HAP-1 (cell line): ENCODE data around the gene MXD3.

Source experiments
- DNase-seq, 2 experiments: peaks; one replicate each; pipeline ENCODE4 v3.0.0-alpha.2; 2016 to 2020; ENCODE audit warnings: low spot score in 2 of 2
- H3K27me3 ChIP-seq: fragments of 250-450 bp; sonication (Bioruptor Pico); 2 replicates; pipeline ENCODE4 v1.5.1; 2020; ENCODE audit warnings: low read depth, mild to moderate bottlenecking, moderate library complexity
- H3K36me3 ChIP-seq: fragments of 250-450 bp; sonication (Bioruptor Pico); replicated peaks from 2 replicates; pipeline ENCODE4 v1.5.1; 2020; ENCODE audit warnings: mild to moderate bottlenecking
- H3K4me1 ChIP-seq: fragments of 250-450 bp; sonication (Bioruptor Pico); 2 replicates; pipeline ENCODE4 v1.5.1; 2020; ENCODE audit warnings: mild to moderate bottlenecking
- H3K4me3 ChIP-seq: fragments of 250-450 bp; sonication (Bioruptor Pico); 2 replicates; pipeline ENCODE4 v1.5.1; 2020; ENCODE audit warnings: mild to moderate bottlenecking, moderate library complexity
- H3K9me3 ChIP-seq: fragments of 250-450 bp; sonication (Bioruptor Pico); 2 replicates; pipeline ENCODE4 v1.5.1; 2020; ENCODE audit warnings: mild to moderate bottlenecking, moderate library complexity
- in situ Hi-C: fragments of 300-500 bp; cut with MboI; formaldehyde crosslinking; loops from 3 replicates; pipeline ENCODE4 v1.14.3; 2020; ENCODE audit warnings: low sequenced_read_pairs, inconsistent platforms, mixed read lengths

The MXD3 gene

GRCh38 chr5:177300236-177300880 lies 11.3 kb downstream of the MXD3 start:
- DNase-seq, result no peak
- H3K4me1 ChIP-seq, result peaks cover 9% of the 10 kb centered on the region
- no peaks in the 10 kb centered on the region for H3K27me3 ChIP-seq
- in situ Hi-C loops, result no loop called here
- no peak overlapping the region for H3K4me3 ChIP-seq
- H3K9me3 ChIP-seq, result no peaks in the 10 kb centered on the region
- peaks cover 58% of the 10 kb centered on the region for H3K36me3 ChIP-seq

- H3K4me1 ChIP-seq, result peaks cover 6% of the 10 kb centered on the region
These were observed 12.0 kb downstream of the MXD3 start for GRCh38 chr5:177299697-177300096.

GRCh38 chr5:177297922-177298321 lies 13.8 kb downstream of the MXD3 start:
- in situ Hi-C loops, result no loop called here
- no peak for DNase-seq
- no peaks in the 10 kb centered on the region for H3K27me3 ChIP-seq
- no peaks in the 10 kb centered on the region for H3K9me3 ChIP-seq
- H3K4me1 ChIP-seq, result peaks cover 4% of the 10 kb centered on the region; the same call in 1 of the 2 replicates
- H3K36me3 ChIP-seq, result peaks cover 65% of the 10 kb centered on the region
- no peak overlapping the region for H3K4me3 ChIP-seq

More at GRCh38 chr5:177299697-177300096, 12.0 kb downstream of the MXD3 start:
- H3K27me3 ChIP-seq, result no peaks in the 10 kb centered on the region
- in situ Hi-C loops, result no loop called here
- H3K36me3 ChIP-seq, result peaks cover 58% of the 10 kb centered on the region
- no peaks in the 10 kb centered on the region for H3K9me3 ChIP-seq
- H3K4me3 ChIP-seq, result no peak overlapping the region
- DNase-seq, result no peak

- no peak for DNase-seq
- Histone ChIP-seq H3K27me3 (no peaks in the 10 kb centered on the region), H3K9me3 (no peaks in the 10 kb centered on the region), H3K36me3 (peaks cover 71% of the 10 kb centered on the region), H3K4me1 (no peaks in the 10 kb centered on the region), H3K4me3 (no peak overlapping the region)
- in situ Hi-C loops, result no loop called here
These were observed 15.1 kb downstream of the MXD3 start for GRCh38 chr5:177296581-177296980.

- in situ Hi-C loops, result no loop called here
- no peaks in the 10 kb centered on the region for H3K4me1 ChIP-seq
These were observed 15.8 kb downstream of the MXD3 start for GRCh38 chr5:177295924-177296323.

GRCh38 chr5:177294632-177295031 lies 17.1 kb downstream of the MXD3 start:
- no peak for DNase-seq
- in situ Hi-C loops, result no loop called here
- no peak overlapping the region for H3K4me3 ChIP-seq
- H3K4me1 ChIP-seq, result no peaks in the 10 kb centered on the region
- H3K9me3 ChIP-seq, result no peaks in the 10 kb centered on the region
- no peaks in the 10 kb centered on the region for H3K27me3 ChIP-seq
- peaks cover 70% of the 10 kb centered on the region for H3K36me3 ChIP-seq

More at GRCh38 chr5:177295924-177296323, 15.8 kb downstream of the MXD3 start:
- Histone ChIP-seq H3K9me3 (no peaks in the 10 kb centered on the region), H3K27me3 (no peaks in the 10 kb centered on the region), H3K36me3 (peaks cover 70% of the 10 kb centered on the region), H3K4me3 (no peak overlapping the region)
- no peak for DNase-seq

- H3K27me3 ChIP-seq, result no peaks in the 10 kb centered on the region
- peaks cover 76% of the 10 kb centered on the region for H3K36me3 ChIP-seq
- no peak overlapping the region for H3K4me3 ChIP-seq
- no peak for DNase-seq
- no peaks in the 10 kb centered on the region for H3K9me3 ChIP-seq
- H3K4me1 ChIP-seq, result no peaks in the 10 kb centered on the region
- in situ Hi-C loops, result no loop called here
These were observed 17.7 kb downstream of the MXD3 start for GRCh38 chr5:177293819-177294581.

GRCh38 chr5:177291735-177292134 lies 20.0 kb downstream of the MXD3 start:
- peaks cover 83% of the 10 kb centered on the region for H3K36me3 ChIP-seq
- no peaks in the 10 kb centered on the region for H3K9me3 ChIP-seq
- no peak overlapping the region for H3K4me3 ChIP-seq
- in situ Hi-C loops, result no loop called here
- H3K4me1 ChIP-seq, result no peaks in the 10 kb centered on the region
- H3K27me3 ChIP-seq, result no peaks in the 10 kb centered on the region
- DNase-seq, result no peak

- in situ Hi-C loops, result no loop called here
- Histone ChIP-seq H3K9me3 (no peaks in the 10 kb centered on the region), H3K36me3 (peaks cover 84% of the 10 kb centered on the region), H3K4me1 (no peaks in the 10 kb centered on the region), H3K27me3 (no peaks in the 10 kb centered on the region), H3K4me3 (no peak overlapping the region)
- DNase-seq, result no peak
These were observed 20.7 kb downstream of the MXD3 start for GRCh38 chr5:177290816-177291596.

- in situ Hi-C loops, result no loop called here
- no peak for DNase-seq
- no peaks in the 10 kb centered on the region for H3K27me3 ChIP-seq
- no peaks in the 10 kb centered on the region for H3K4me1 ChIP-seq
- no peak overlapping the region for H3K4me3 ChIP-seq
- H3K36me3 ChIP-seq, result peaks cover 77% of the 10 kb centered on the region
- H3K9me3 ChIP-seq, result no peaks in the 10 kb centered on the region
These were observed 23.5 kb downstream of the MXD3 start for GRCh38 chr5:177288191-177288590.

GRCh38 chr5:177276886-177277285 lies 34.8 kb downstream of the MXD3 start:
- Histone ChIP-seq H3K9me3 (no peaks in the 10 kb centered on the region), H3K4me1 (peaks cover 5% of the 10 kb centered on the region), H3K27me3 (no peaks in the 10 kb centered on the region), H3K36me3 (peaks cover 53% of the 10 kb centered on the region), H3K4me3 (no peak overlapping the region)
- DNase-seq, result no peak
- in situ Hi-C loops, result no loop called here

- Histone ChIP-seq H3K27me3 (no peaks in the 10 kb centered on the region), H3K9me3 (no peaks in the 10 kb centered on the region), H3K4me3 (no peak overlapping the region), H3K4me1 (peaks cover 5% of the 10 kb centered on the region), H3K36me3 (peaks cover 55% of the 10 kb centered on the region)
- in situ Hi-C loops, result no loop called here
- DNase-seq, result no peak
These were observed 35.8 kb downstream of the MXD3 start for GRCh38 chr5:177275883-177276282.

- no peaks in the 10 kb centered on the region for H3K4me1 ChIP-seq
- in situ Hi-C loops, result no loop called here
- H3K36me3 ChIP-seq, result peaks cover 62% of the 10 kb centered on the region
- no peak overlapping the region for H3K4me3 ChIP-seq
- no peak for DNase-seq
- no peaks in the 10 kb centered on the region for H3K9me3 ChIP-seq
- H3K27me3 ChIP-seq, result no peaks in the 10 kb centered on the region
These were observed 40.6 kb downstream of the MXD3 start for GRCh38 chr5:177271113-177271512.

GRCh38 chr5:177270653-177271052 lies 41.0 kb downstream of the MXD3 start:
- Histone ChIP-seq H3K36me3 (peaks cover 59% of the 10 kb centered on the region), H3K4me3 (no peak overlapping the region), H3K27me3 (no peaks in the 10 kb centered on the region), H3K9me3 (no peaks in the 10 kb centered on the region), H3K4me1 (no peaks in the 10 kb centered on the region)
- in situ Hi-C loops, result no loop called here
- no peak for DNase-seq
